Loucy (cell line): ENCODE data around the gene PRUNE2.

ENCODE experiments used
- CTCF ChIP-seq: fragments of 200-600 bp; sonication (generic); conservative IDR thresholded peaks from 2 replicates; pipeline ENCODE4 v1.5.1; 2014; ENCODE audit warnings: mild to moderate bottlenecking, antibody characterized with exemption, low read length
- EZH2phosphoT487 ChIP-seq: fragments of 200-600 bp; IDR thresholded peaks from 2 replicates; pipeline ENCODE4 v1.6.1; 2018; ENCODE audit warnings: antibody characterized with exemption, mild to moderate bottlenecking, moderate library complexity, borderline replicate concordance

DNA sequence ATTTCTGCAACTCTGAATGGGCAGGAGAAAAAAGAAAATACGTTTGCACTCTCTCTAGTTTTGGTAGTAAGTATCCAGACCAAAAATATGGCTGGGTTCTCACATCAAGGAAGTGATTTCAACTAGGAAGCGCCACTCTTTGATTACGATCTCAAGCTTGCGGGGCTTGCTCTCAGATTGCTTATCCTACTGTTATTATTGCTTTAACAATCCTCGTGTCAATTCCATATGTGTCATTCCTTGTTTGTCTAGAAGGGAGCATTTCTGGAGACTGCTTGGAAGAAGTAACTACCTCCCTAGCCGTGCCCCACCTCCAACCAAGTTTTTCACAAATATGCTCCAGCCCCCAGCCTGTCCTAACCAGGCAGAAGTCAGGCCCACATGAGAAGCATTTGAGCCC, 3.5 kb downstream of the PRUNE2 start:
- TF ChIP-seq CTCF (no peak), EZH2phosphoT487 (no peak)
